GM10248 (cell line): ENCODE measurements around the gene PUS1.

Experiments used
- CTCF ChIA-PET: fragments of 300-600 bp; sonication (Branson Sonifier 250); formaldehyde crosslinking; extraction: SDS; loops from one replicate; lab custom pipeline; 2021; ENCODE audit warnings: antibody characterized with exemption; lab: Yijun Ruan, JAX
- POLR2A ChIA-PET: fragments of 350-650 bp; sonication (Branson Sonifier 250); formaldehyde crosslinking; extraction: SDS; loops from one replicate; lab custom pipeline; 2020; ENCODE audit warnings: antibody characterized with exemption; lab: Yijun Ruan, JAX
- DNase-seq: peaks from one replicate; pipeline ENCODE4 v3.0.0; 2012; ENCODE audit errors: extremely low spot score
- TF ChIP-seq, protein P1 (sequence below): IDR thresholded peaks from 2 replicates; pipeline ENCODE4 v1.5.1; 2012; ENCODE audit warnings: mild to moderate bottlenecking, low read depth; ENCODE audit errors: extremely low read depth, missing control alignments, control extremely low read depth

The PUS1 gene

DNA sequence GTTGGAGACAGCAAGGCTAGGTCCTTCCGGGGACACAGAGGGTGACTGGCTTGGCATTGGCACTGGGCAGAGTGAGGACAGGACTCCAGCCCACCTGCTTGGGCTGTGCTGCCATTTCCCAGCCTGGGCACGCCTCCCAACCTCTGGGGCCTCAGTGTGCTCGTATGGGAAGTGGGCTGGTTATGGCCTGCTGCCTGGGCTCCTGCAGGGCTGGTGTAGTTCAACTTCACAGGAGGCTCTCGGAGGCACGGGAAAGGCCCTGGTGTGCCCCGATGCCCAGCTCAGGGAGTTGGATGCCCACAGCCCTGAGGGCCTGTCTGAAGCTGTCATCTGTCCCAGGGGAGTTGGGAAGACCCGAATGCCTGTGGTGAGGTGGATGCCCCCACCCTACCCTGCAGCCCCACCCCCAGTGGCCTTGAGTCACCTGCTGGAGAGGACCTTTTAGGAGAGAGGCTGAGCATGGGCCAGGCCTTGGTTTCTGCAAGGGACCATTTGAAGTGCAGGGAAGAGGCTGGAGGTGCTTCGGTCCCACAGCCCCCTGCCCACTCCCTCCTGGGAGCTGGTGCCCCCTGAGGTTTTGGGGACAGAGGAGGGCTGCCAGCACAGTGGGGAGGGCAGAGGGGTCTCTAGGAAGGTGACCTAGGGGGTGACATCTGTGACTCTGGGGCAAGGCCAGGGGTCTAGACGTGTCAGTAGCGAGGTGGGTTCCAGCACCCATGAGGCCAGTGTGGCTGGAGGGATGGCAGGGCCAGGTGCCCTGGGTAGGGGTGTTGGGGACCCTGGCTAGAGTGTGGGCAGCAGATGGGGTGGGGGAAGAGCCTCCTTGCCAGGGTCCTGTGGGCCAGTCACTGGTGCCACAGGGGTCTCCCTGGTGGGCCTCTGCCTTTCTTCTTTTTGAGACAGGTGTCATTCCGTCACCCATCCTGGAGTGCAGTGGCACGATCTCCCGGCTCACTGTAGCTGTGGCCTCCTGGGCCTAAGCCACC is 25.5 kb upstream of the PUS1 start:
- ChIA-PET CTCF (no interaction called here), POLR2A (interaction anchor here (0.5 kb wide), 1 partner anchor 93 kb away, joined by 4 read pairs; no protein-coding TSS in a partner anchor)
- TF ChIP-seq, protein P1, sequence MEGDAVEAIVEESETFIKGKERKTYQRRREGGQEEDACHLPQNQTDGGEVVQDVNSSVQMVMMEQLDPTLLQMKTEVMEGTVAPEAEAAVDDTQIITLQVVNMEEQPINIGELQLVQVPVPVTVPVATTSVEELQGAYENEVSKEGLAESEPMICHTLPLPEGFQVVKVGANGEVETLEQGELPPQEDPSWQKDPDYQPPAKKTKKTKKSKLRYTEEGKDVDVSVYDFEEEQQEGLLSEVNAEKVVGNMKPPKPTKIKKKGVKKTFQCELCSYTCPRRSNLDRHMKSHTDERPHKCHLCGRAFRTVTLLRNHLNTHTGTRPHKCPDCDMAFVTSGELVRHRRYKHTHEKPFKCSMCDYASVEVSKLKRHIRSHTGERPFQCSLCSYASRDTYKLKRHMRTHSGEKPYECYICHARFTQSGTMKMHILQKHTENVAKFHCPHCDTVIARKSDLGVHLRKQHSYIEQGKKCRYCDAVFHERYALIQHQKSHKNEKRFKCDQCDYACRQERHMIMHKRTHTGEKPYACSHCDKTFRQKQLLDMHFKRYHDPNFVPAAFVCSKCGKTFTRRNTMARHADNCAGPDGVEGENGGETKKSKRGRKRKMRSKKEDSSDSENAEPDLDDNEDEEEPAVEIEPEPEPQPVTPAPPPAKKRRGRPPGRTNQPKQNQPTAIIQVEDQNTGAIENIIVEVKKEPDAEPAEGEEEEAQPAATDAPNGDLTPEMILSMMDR, result no peak
- no peak for DNase-seq

DNA sequence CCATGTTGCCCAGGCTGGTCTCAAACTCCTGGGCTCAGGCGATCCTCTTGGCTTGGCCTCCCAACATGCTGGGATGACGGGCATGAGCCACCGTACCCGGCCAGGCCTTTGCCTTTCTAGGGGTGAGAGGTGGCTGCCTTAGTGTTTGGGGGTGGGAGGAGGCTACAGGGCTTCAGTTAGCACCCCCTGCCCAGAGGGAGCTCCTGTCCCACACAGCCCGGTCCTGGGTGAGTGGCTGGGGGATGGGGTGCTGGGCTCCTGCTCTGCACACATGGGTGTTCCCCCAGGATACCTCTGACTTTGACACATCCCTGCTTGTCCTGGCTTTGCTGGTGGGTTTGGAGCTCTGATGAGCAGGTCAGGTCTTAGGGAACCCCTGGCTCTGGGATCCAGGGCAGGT is 24.7 kb upstream of the PUS1 start:
- TF ChIP-seq, protein P1, result no peak
- ChIA-PET POLR2A (no interaction called here), CTCF (no interaction called here)
- no peak for DNase-seq

DNA sequence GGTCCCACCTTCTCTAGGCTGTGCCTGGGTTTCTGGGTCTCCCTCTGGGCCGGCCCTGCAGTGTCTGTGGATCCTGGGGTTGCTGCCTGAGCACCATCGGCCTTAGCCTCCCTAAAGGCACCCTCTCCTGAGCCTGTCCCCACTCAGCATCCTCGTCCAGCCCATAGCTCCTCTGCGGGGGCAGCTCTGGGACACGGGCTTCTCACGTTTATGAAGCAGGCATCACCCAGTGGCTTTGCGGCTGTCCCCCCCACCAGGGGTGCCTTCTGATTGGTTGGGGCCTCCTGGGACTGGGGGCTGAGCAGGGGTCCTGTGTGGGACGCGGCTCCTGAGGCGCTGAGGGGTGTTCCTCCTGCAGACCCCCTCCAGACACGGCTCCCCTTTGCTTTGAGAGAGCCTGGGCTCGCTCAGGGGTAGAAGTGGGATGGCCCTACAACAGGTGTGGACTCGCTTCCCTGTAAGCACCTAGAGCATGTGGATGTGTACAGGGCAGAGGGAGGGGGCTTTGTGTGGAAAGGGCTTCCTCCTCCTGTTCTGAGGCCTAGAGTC is 23.9 kb upstream of the PUS1 start:
- ChIA-PET CTCF (no interaction called here), POLR2A (no interaction called here)
- TF ChIP-seq, protein P1, result no peak
- no peak for DNase-seq

DNA sequence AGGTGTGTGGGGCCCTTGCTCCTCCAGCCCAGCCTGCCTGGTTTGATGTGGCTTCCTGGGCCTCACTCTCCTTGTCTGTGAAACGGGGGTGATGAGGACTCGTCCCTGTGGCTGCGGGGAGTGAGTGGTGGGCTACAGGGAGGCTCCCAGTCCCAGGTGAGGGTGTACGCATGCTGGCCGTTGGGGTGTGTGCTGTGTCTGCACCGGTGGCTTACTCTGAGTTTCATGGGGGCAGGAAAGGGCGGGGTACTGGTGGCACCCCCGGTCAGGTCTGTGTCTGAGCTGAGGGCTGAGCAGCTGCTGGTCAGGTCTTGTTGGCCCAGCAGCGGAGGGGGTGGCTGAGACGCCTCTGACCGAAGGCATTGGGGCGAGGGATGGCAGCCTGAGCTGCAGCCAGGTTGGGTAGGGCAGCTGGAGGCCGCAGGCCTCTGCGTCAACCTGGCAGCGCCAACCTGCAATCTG is 23.4 kb upstream of the PUS1 start:
- TF ChIP-seq, protein P1, result no peak
- POLR2A ChIA-PET, result no interaction called here
- CTCF ChIA-PET, result no interaction called here
- no peak for DNase-seq

DNA sequence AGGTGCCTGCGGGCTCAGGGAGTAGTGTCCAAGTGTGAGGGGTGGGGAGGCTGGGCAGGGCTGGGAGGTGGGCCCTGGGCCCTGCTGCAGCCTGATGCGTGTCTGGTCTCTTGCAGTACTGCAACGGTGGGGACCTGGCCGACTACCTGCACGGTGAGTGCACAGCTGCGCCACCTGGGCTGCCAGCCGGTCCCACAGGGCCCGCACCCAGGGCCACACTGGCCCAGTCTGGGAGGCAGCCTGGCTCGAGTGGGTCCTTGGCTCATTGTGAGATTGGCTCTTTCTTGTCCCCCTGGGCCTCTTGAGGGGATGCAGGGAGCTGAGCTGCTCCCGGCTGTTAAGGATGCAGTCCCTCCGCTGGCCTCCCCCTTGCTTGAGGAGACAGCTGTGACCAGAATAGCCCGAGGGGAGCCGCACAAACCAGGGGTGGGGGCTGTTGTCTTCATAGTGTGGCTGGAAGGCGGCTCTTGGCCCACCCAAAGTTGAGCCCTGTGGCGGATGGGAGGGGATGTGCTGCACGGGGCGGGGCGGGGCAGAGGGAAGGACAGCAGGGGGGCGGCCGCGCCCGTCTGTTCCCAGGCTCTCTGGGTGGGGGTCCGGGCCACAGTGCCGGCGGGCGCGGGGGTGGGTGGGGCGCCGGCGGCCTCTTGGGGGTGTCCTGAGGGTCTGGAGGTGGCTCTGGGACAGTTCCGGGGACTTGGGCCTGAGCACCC is 21.5 kb upstream of the PUS1 start:
- DNase-seq, result no peak
- POLR2A ChIA-PET, result no interaction called here
- CTCF ChIA-PET, result no interaction called here
- TF ChIP-seq, protein P1, result no peak
